ENCODE results near the gene C16orf46. TPM values are rescaled to one million over a fixed set of nuclear protein-coding genes. Genes with fewer than 3 reads are reported as not detected.

C16orf46 gene
- total and polyA plus RNA-seq, 2 of the 4 experiments (the other 2 are of a cell fraction) = 0.27 to 0.72 TPM

DNA sequence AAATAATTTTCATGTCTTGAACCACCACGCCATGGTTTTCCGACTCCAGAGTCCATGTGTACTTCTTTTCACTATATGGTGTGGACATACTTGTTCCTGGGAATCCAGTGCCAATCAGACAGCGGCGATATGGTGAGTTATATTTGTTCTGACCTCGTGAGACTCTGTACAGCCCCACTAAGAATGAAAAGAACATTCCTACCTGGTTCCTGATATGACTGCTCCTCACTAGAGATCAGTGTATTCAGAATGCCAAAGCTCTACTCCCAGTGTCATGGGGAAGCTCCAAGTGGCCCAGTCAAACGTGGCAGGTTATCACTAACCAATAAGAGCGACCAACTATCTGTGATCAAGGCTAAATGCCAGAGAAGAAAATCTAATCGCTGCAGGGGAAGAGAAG is 6.1 kb downstream of the C16orf46 start:
- Histone ChIP-seq H3K9me1 (ENCODE audit: insufficient read depth, low read length) (0 out of 2 replicates have a peak, but pooled peaks cover 3% of the 10 kb centered on the region), H3K79me1 (ENCODE audit: low read depth in 1 of 2, low read length in 2 of 2) (no peaks in the 10 kb centered on the region), H3K56ac (ENCODE audit: extremely low read depth, insufficient read depth, low read length) (no peak overlapping the region), H4K91ac (ENCODE audit: insufficient read depth, low read depth, low read length) (no peak overlapping the region), H3K14ac (replicated peaks; ENCODE audit: low read depth, low read length) (no peak overlapping the region), H4K8ac (ENCODE audit: low read depth in 2 of 2, low read length in 2 of 2) (no peak overlapping the region), H2BK20ac (ENCODE audit: low read depth, low read length) (no peak overlapping the region), H2AFZ (replicated peaks; ENCODE audit: low read length, poor library complexity) (no peak overlapping the region), H4K5ac (ENCODE audit: low read depth, low read length) (no peak overlapping the region), H3K4me3 (ENCODE audit: insufficient read depth, low read depth, low read length) (no peak overlapping the region), H3K36me3 (ENCODE audit: control insufficient read depth, insufficient read depth, low read length) (no peaks in the 10 kb centered on the region), H3K4me1 (ENCODE audit: control insufficient read depth, insufficient read depth, low read length) (no peaks in the 10 kb centered on the region), H3K27ac (ENCODE audit: insufficient read depth, low read length) (no peak overlapping the region), H2AK5ac (ENCODE audit: low read depth, low read length) (no peak overlapping the region), H3K9me3 (ENCODE audit: control insufficient read depth, insufficient read depth, low read length) (no peaks in the 10 kb centered on the region), H3K23ac (ENCODE audit: low read depth, low read length) (no peak overlapping the region), H3K4ac (ENCODE audit: low read depth, low read length) (no peak overlapping the region), H3K4me2 (ENCODE audit: low read depth, low read length) (no peak overlapping the region), H2AK9ac (replicated peaks; ENCODE audit: low read depth, low read length, poor library complexity) (no peak overlapping the region), H3K27me3 (ENCODE audit: control insufficient read depth, insufficient read depth, low read length) (no peaks in the 10 kb centered on the region), H2BK5ac (ENCODE audit: low read depth, low read length, poor library complexity, severe bottlenecking) (no peak overlapping the region), H3K9ac (ENCODE audit: low read depth, low read length) (no peak overlapping the region), H2BK15ac (ENCODE audit: low read depth, low read length) (no peak overlapping the region), H2BK120ac (ENCODE audit: low read depth, low read length) (no peak overlapping the region), H4K20me1 (ENCODE audit: insufficient read depth, low read length) (no peaks in the 10 kb centered on the region), H3K18ac (ENCODE audit: low read depth, low read length) (no peak overlapping the region)
- TF ChIP-seq RAD21 (IDR thresholded peaks at IDR 0.05; ENCODE audit: low read length) (no peak), POLR2A (IDR thresholded peaks at IDR 0.05; ENCODE audit: low read depth, low read length) (no peak), MAFK (IDR thresholded peaks at IDR 0.05; ENCODE audit: low read depth, low read length) (no peak), MXI1 (IDR thresholded peaks at IDR 0.05; ENCODE audit: borderline replicate concordance, low read depth, low read length) (no peak), SMC3 (IDR thresholded peaks at IDR 0.05; ENCODE audit: low read depth, low read length) (no peak), RFX5 (IDR thresholded peaks at IDR 0.05; ENCODE audit: low read depth, low read length) (no peak), ELK1 (IDR thresholded peaks at IDR 0.05; ENCODE audit: borderline replicate concordance, low read depth, low read length) (no peak), RCOR1 (IDR thresholded peaks at IDR 0.05; ENCODE audit: insufficient replicate concordance, low read length) (no peak), MAZ (IDR thresholded peaks at IDR 0.05; ENCODE audit: borderline replicate concordance, low read depth, low read length) (no peak), NFE2L2 (IDR thresholded peaks at IDR 0.05; ENCODE audit: low read depth, low read length) (no peak), CEBPB (IDR thresholded peaks at IDR 0.05; ENCODE audit: low read depth, low read length) (no peak), FOS (IDR thresholded peaks at IDR 0.05; ENCODE audit: low read depth, low read length) (no peak), BHLHE40 (IDR thresholded peaks at IDR 0.05; ENCODE audit: low read depth, low read length) (no peak)
- TF ChIP-seq, protein P1, sequence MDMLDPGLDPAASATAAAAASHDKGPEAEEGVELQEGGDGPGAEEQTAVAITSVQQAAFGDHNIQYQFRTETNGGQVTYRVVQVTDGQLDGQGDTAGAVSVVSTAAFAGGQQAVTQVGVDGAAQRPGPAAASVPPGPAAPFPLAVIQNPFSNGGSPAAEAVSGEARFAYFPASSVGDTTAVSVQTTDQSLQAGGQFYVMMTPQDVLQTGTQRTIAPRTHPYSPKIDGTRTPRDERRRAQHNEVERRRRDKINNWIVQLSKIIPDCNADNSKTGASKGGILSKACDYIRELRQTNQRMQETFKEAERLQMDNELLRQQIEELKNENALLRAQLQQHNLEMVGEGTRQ (IDR thresholded peaks at IDR 0.05; ENCODE audit: low read depth, low read length) = no peak
- TF ChIP-seq, protein P2, sequence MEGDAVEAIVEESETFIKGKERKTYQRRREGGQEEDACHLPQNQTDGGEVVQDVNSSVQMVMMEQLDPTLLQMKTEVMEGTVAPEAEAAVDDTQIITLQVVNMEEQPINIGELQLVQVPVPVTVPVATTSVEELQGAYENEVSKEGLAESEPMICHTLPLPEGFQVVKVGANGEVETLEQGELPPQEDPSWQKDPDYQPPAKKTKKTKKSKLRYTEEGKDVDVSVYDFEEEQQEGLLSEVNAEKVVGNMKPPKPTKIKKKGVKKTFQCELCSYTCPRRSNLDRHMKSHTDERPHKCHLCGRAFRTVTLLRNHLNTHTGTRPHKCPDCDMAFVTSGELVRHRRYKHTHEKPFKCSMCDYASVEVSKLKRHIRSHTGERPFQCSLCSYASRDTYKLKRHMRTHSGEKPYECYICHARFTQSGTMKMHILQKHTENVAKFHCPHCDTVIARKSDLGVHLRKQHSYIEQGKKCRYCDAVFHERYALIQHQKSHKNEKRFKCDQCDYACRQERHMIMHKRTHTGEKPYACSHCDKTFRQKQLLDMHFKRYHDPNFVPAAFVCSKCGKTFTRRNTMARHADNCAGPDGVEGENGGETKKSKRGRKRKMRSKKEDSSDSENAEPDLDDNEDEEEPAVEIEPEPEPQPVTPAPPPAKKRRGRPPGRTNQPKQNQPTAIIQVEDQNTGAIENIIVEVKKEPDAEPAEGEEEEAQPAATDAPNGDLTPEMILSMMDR (conservative IDR thresholded peaks at IDR 0.05; ENCODE audit: low read depth, low read length) = no peak
- 100% methylated on average over 2 of the region's 8 CpGs; no CpG with 5 or more reads in 1 of the 2 experiments for WGBS, 2 experiments (ENCODE audit: extremely low coverage in 2 of 2, insufficient read length in 1 of 2)
- in situ Hi-C loops (cut with MboI; ENCODE audit: low sequenced_read_pairs) = no loop called here
- intact Hi-C loops (cut with micrococcal nuclease) = no loop called here
- POLR2A ChIA-PET (ENCODE audit: unreplicated experiment) = no interaction called here
- BruUV-seq (replicated peaks) = no TSS peak
- CTCF ChIA-PET = no interaction called here
- ATAC-seq (ENCODE audit: low read depth) (no peak), DNase-seq (no peak)
- dilution Hi-C loops (cut with HindIII; ENCODE audit: low sequenced_read_pairs, unreplicated experiment) = no loop called here
